Upper lobe of right lung (tissue), 1 donor: ENCODE results near the gene ZFAND3. TPM values are rescaled to one million over a fixed set of nuclear protein-coding genes. Genes with fewer than 3 reads are reported as not detected.

Source experiments
- ATAC-seq: fragments of 200-7000 bp; cut with Tn5 transposase; one replicate; pipeline ENCODE4 v1.9.1; 2020; ENCODE audit warnings: mild to moderate bottlenecking, moderate library complexity
- DNase-seq: peaks from one replicate; pipeline ENCODE4 v3.0.0-alpha.2; 2020
- H3K27ac ChIP-seq: fragments of 200-600 bp; one replicate; pipeline ENCODE4 v1.8.0; 2022
- H3K27me3 ChIP-seq: fragments of 200-600 bp; one replicate; pipeline ENCODE4 v1.8.0; 2022; ENCODE audit warnings: mild to moderate bottlenecking
- H3K36me3 ChIP-seq: fragments of 200-600 bp; one replicate; pipeline ENCODE4 v1.8.0; 2022
- H3K4me1 ChIP-seq: fragments of 200-600 bp; one replicate; pipeline ENCODE4 v1.8.0; 2022
- H3K4me3 ChIP-seq: fragments of 200-600 bp; one replicate; pipeline ENCODE4 v1.8.0; 2022; ENCODE audit warnings: mild to moderate bottlenecking
- H3K9me3 ChIP-seq: fragments of 200-600 bp; one replicate; pipeline ENCODE4 v1.8.0; 2022
- intact Hi-C: fragments of 100-400 bp; cut with DNase I; formaldehyde crosslinking; loops from one replicate; pipeline ENCODE4 v1.11.0; 2022
- total RNA-seq: library from RNA; stranded (reverse); fragmentation: NEBNext Ultra II Directional; extraction: Animal tissue kit (Norgen Biotek cat#: 25700); gene quantifications from one replicate; pipeline ENCODE4 v1.2.1, GENCODE V29; 2021
- TF ChIP-seq, protein P1 (sequence below): fragments of 200-600 bp; IDR thresholded peaks from one replicate; pipeline ENCODE4 v1.8.0; 2022; ENCODE audit warnings: antibody characterized with exemption
- donor health status: DM: no; HTN: yes; CAD: no; lungs with severe emphysema.

The ZFAND3 gene
- total RNA-seq, 1 donor from 2014 or later = 69.1 TPM

GRCh38 chr6:37838219-37838921 is 18.8 kb downstream of the ZFAND3 start:
- intact Hi-C loops = no loop called here
- TF ChIP-seq, protein P1, sequence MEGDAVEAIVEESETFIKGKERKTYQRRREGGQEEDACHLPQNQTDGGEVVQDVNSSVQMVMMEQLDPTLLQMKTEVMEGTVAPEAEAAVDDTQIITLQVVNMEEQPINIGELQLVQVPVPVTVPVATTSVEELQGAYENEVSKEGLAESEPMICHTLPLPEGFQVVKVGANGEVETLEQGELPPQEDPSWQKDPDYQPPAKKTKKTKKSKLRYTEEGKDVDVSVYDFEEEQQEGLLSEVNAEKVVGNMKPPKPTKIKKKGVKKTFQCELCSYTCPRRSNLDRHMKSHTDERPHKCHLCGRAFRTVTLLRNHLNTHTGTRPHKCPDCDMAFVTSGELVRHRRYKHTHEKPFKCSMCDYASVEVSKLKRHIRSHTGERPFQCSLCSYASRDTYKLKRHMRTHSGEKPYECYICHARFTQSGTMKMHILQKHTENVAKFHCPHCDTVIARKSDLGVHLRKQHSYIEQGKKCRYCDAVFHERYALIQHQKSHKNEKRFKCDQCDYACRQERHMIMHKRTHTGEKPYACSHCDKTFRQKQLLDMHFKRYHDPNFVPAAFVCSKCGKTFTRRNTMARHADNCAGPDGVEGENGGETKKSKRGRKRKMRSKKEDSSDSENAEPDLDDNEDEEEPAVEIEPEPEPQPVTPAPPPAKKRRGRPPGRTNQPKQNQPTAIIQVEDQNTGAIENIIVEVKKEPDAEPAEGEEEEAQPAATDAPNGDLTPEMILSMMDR = no peak
- Histone ChIP-seq H3K4me3 (no peak overlapping the region), H3K4me1 (peaks cover 18% of the 10 kb centered on the region), H3K27ac (no peak overlapping the region), H3K9me3 (no peaks in the 10 kb centered on the region), H3K36me3 (no peaks in the 10 kb centered on the region), H3K27me3 (no peaks in the 10 kb centered on the region)
- DNase-seq (no peak), ATAC-seq (no peak)

GRCh38 chr6:37840143-37840939 is 20.8 kb downstream of the ZFAND3 start:
- Histone ChIP-seq H3K4me3 (no peak overlapping the region), H3K9me3 (no peaks in the 10 kb centered on the region), H3K27ac (peak overlapping the region; percentile 71), H3K4me1 (peaks cover 29% of the 10 kb centered on the region), H3K36me3 (no peaks in the 10 kb centered on the region), H3K27me3 (no peaks in the 10 kb centered on the region)
- intact Hi-C loops = no loop called here
- DNase-seq = no peak
- ATAC-seq = peak; percentile 60
- TF ChIP-seq, protein P1 = no peak

GRCh38 chr6:37840940-37841300 is 21.4 kb downstream of the ZFAND3 start:
- H3K4me3 ChIP-seq = no peak overlapping the region
- no peaks in the 10 kb centered on the region for H3K9me3 ChIP-seq
- intact Hi-C loops = no loop called here
- peak overlapping the region; percentile 71 for H3K27ac ChIP-seq
- H3K27me3 ChIP-seq = no peaks in the 10 kb centered on the region
- peaks cover 30% of the 10 kb centered on the region for H3K4me1 ChIP-seq
- DNase-seq (no peak), ATAC-seq (peak; percentile 66)
- no peaks in the 10 kb centered on the region for H3K36me3 ChIP-seq
- TF ChIP-seq, protein P1 = no peak

- intact Hi-C loops = no loop called here
- TF ChIP-seq, protein P1 = no peak
- H3K4me3 ChIP-seq = no peak overlapping the region
- no peaks in the 10 kb centered on the region for H3K9me3 ChIP-seq
- no peaks in the 10 kb centered on the region for H3K27me3 ChIP-seq
- peaks cover 30% of the 10 kb centered on the region for H3K4me1 ChIP-seq
- peak; percentile 65 for ATAC-seq
- no peaks in the 10 kb centered on the region for H3K36me3 ChIP-seq
- no peak for DNase-seq
- H3K27ac ChIP-seq = no peak overlapping the region
Measured at GRCh38 chr6:37845026-37845911, 25.7 kb downstream of the ZFAND3 start.

GRCh38 chr6:37845930-37846329 is 26.4 kb downstream of the ZFAND3 start:
- no peak overlapping the region for H3K27ac ChIP-seq
- no peak for DNase-seq
- TF ChIP-seq, protein P1 = no peak
- H3K4me1 ChIP-seq = peaks cover 23% of the 10 kb centered on the region
- no peak overlapping the region for H3K4me3 ChIP-seq
- H3K9me3 ChIP-seq = no peaks in the 10 kb centered on the region
- intact Hi-C loops = no loop called here
- H3K27me3 ChIP-seq = no peaks in the 10 kb centered on the region
- ATAC-seq = no peak
- no peaks in the 10 kb centered on the region for H3K36me3 ChIP-seq
